Neural cell (in vitro differentiated cells): Measurements from ENCODE around the gene ERBB4. TPM values are rescaled to one million over a fixed set of nuclear protein-coding genes. Genes with fewer than 3 reads are reported as not detected.

ENCODE experiments used
- H2AFZ ChIP-seq: fragments of 200-600, 300-800 bp; sonication (generic), shearing (Covaris generic); 2 replicates; pipeline ENCODE4 v1.6.0; 2014; ENCODE audit warnings: low read depth, mild to moderate bottlenecking, antibody characterized with exemption, low read length, moderate library complexity
- H3F3A ChIP-seq: fragments of 200-600 bp; shearing (Covaris generic); 2 replicates; pipeline ENCODE4 v1.6.1; 2016; ENCODE audit warnings: mild to moderate bottlenecking, moderate library complexity, mixed read lengths, antibody characterized with exemption, low read length; ENCODE audit not compliant: insufficient read depth, poor library complexity, severe bottlenecking
- H3K27ac ChIP-seq: fragments of 200-600, 300-800 bp; sonication (generic), shearing (Covaris generic); 2 replicates; pipeline ENCODE4 v1.5.1; 2014; ENCODE audit warnings: mild to moderate bottlenecking, low read length, moderate library complexity
- H3K27me3 ChIP-seq: fragments of 300-800, 200-600 bp; sonication (generic), shearing (Covaris generic); 2 replicates; pipeline ENCODE4 v1.6.0; 2014; ENCODE audit warnings: mild to moderate bottlenecking, low read depth, low read length, moderate library complexity; ENCODE audit not compliant: insufficient read depth
- H3K36me3 ChIP-seq: fragments of 300-800, 200-600 bp; sonication (generic), shearing (Covaris generic); 2 replicates; pipeline ENCODE4 v1.5.1; 2014; ENCODE audit warnings: mild to moderate bottlenecking, antibody characterized with exemption, low read length, moderate library complexity; ENCODE audit not compliant: insufficient read depth
- H3K4me2 ChIP-seq: fragments of 300-800, 200-600 bp; sonication (generic), shearing (Covaris generic); 2 replicates; pipeline ENCODE4 v1.6.0; 2014; ENCODE audit warnings: mild to moderate bottlenecking, low read length
- H3K4me3 ChIP-seq: fragments of 300-800, 200-600 bp; sonication (generic), shearing (Covaris generic); 2 replicates; pipeline ENCODE4 v1.5.1; 2014; ENCODE audit warnings: mild to moderate bottlenecking, low read length, moderate library complexity
- H3K79me2 ChIP-seq: fragments of 200-600 bp; shearing (Covaris generic); replicated peaks from 2 replicates; pipeline ENCODE4 v1.6.0; 2014; ENCODE audit warnings: mild to moderate bottlenecking, low read length, moderate library complexity; ENCODE audit not compliant: insufficient read depth
- H3K9ac ChIP-seq: fragments of 300-800, 200-600 bp; sonication (generic), shearing (Covaris generic); 2 replicates; pipeline ENCODE4 v1.6.1; 2016; ENCODE audit warnings: mild to moderate bottlenecking, low read length, mixed read lengths
- H3K9me2 ChIP-seq: fragments of 200-600 bp; shearing (Covaris generic); 2 replicates; pipeline ENCODE4 v1.6.1; 2016; ENCODE audit warnings: mild to moderate bottlenecking, low read length, mixed read lengths; ENCODE audit not compliant: insufficient read depth
- H3K9me3 ChIP-seq: fragments of 200-600, 300-800 bp; sonication (generic), shearing (Covaris generic); 2 replicates; pipeline ENCODE4 v1.6.1; 2016; ENCODE audit warnings: mild to moderate bottlenecking, mixed run types, low read length, moderate library complexity, mixed read lengths
- H4K20me1 ChIP-seq: fragments of 200-600 bp; shearing (Covaris generic); 2 replicates; pipeline ENCODE4 v1.6.1; 2016; ENCODE audit warnings: mild to moderate bottlenecking, mixed run types; ENCODE audit not compliant: insufficient read depth
- CTCF ChIP-seq: fragments of 450-650 bp; IDR thresholded peaks from 2 replicates; pipeline ENCODE4 v1.5.1; 2014; ENCODE audit warnings: antibody characterized with exemption, mild to moderate bottlenecking, moderate library complexity; ENCODE audit not compliant: poor library complexity, severe bottlenecking
- EP300 ChIP-seq: fragments of 450-650 bp; conservative IDR thresholded peaks from 2 replicates; pipeline ENCODE4 v1.6.1; 2014; ENCODE audit warnings: antibody characterized with exemption, mild to moderate bottlenecking, moderate library complexity; ENCODE audit not compliant: poor library complexity, severe bottlenecking
- EZH2 ChIP-seq: fragments of 200-600, 300-800 bp; shearing (Covaris generic), sonication (generic); IDR thresholded peaks from 2 replicates; pipeline ENCODE4 v1.6.1; 2014; ENCODE audit warnings: antibody characterized with exemption, low read length, borderline replicate concordance, mild to moderate bottlenecking; ENCODE audit not compliant: insufficient read depth, poor library complexity, severe bottlenecking
- MXI1 ChIP-seq: fragments of 450-650 bp; conservative IDR thresholded peaks from 2 replicates; pipeline ENCODE4 v1.6.1; 2014; ENCODE audit warnings: antibody characterized with exemption, mild to moderate bottlenecking; ENCODE audit not compliant: poor library complexity, severe bottlenecking
- POLR2AphosphoS5 ChIP-seq: IDR thresholded peaks from 2 replicates; pipeline ENCODE4 v1.6.1; 2012
- RAD21 ChIP-seq: fragments of 450-650 bp; conservative IDR thresholded peaks from 2 replicates; pipeline ENCODE4 v1.6.1; 2014; ENCODE audit warnings: antibody characterized with exemption, mild to moderate bottlenecking, moderate library complexity
- REST ChIP-seq: IDR thresholded peaks from 2 replicates; pipeline ENCODE4 v1.6.1; 2012; ENCODE audit warnings: borderline replicate concordance
- SMC3 ChIP-seq: fragments of 450-650 bp; conservative IDR thresholded peaks from 2 replicates; pipeline ENCODE4 v1.6.1; 2014; ENCODE audit warnings: antibody characterized with exemption, mild to moderate bottlenecking, moderate library complexity; ENCODE audit not compliant: poor library complexity
- TAF1 ChIP-seq: IDR thresholded peaks from 2 replicates; pipeline ENCODE4 v1.6.1; 2012; ENCODE audit warnings: low read depth
- polyA plus RNA-seq: library from polyadenylated mRNA; depleted of rRNA; stranded (reverse); fragments of >200 nt; gene quantifications from 2 replicates; pipeline ENCODE4 v1.2.3, GENCODE V29; 2014

The ERBB4 gene
- polyA plus RNA-seq, 1 donor from 2014 or later = 0.69 TPM

- no peaks in the 10 kb centered on the region for H3K79me2 ChIP-seq
Observed at GRCh38 chr2:211955648-211956047, 583.0 kb downstream of the ERBB4 start.

GRCh38 chr2:211948932-211949331, 589.7 kb downstream of the ERBB4 start:
- H3K9me3 ChIP-seq = no peaks in the 10 kb centered on the region
- TF ChIP-seq MXI1 (no peak), TAF1 (no peak), SMC3 (no peak), EZH2 (no peak), REST (no peak), POLR2AphosphoS5 (no peak), EP300 (no peak), CTCF (no peak), RAD21 (no peak)
- no peaks in the 10 kb centered on the region for H3F3A ChIP-seq
- H3K36me3 ChIP-seq = no peaks in the 10 kb centered on the region
- no peaks in the 10 kb centered on the region for H3K79me2 ChIP-seq
- H3K27ac ChIP-seq = no peak overlapping the region
- H3K4me3 ChIP-seq = no peak overlapping the region
- no peaks in the 10 kb centered on the region for H3K27me3 ChIP-seq
- H4K20me1 ChIP-seq = no peaks in the 10 kb centered on the region
- H3K9ac ChIP-seq = no peak overlapping the region
- H2AFZ ChIP-seq = no peak overlapping the region
- H3K9me2 ChIP-seq = no peaks in the 10 kb centered on the region
- no peak overlapping the region for H3K4me2 ChIP-seq

More at GRCh38 chr2:211955648-211956047, 583.0 kb downstream of the ERBB4 start:
- Histone ChIP-seq H3F3A (no peaks in the 10 kb centered on the region), H3K9me3 (no peaks in the 10 kb centered on the region), H3K4me2 (no peak overlapping the region), H3K27ac (no peak overlapping the region), H3K9me2 (no peaks in the 10 kb centered on the region), H3K36me3 (no peaks in the 10 kb centered on the region), H4K20me1 (no peaks in the 10 kb centered on the region), H3K9ac (no peak overlapping the region), H3K27me3 (no peaks in the 10 kb centered on the region), H2AFZ (no peak overlapping the region), H3K4me3 (no peak overlapping the region)
- TF ChIP-seq SMC3 (no peak), CTCF (no peak), MXI1 (no peak), EZH2 (no peak), POLR2AphosphoS5 (no peak), TAF1 (no peak), EP300 (no peak), RAD21 (no peak)
